Measurements from ENCODE around the gene MEIOC.
"Not testable (repeated sequence)": the region's sequence is repeated elsewhere in the genome, so short reads cannot be mapped to it uniquely, and the experiment has no call there.

MEIOC gene

GRCh38 chr17:44664867-44665266 lies 8.6 kb downstream of the MEIOC start:
- TF ChIP-seq POLR2A (IDR thresholded peaks at IDR 0.05; ENCODE audit: low read depth, low read length) = no peak
- DNase-seq (ENCODE audit: insufficient read length, low spot score) = no peak
- FAIRE-seq = no peak

- no peak for FAIRE-seq
Measured at GRCh38 chr17:44666006-44666405, 9.7 kb downstream of the MEIOC start.

GRCh38 chr17:44672479-44673093 lies 16.3 kb downstream of the MEIOC start:
- DNase-seq (ENCODE audit: insufficient read length, low spot score) (no peak), FAIRE-seq (peak; percentile 87)
- no peak for TF ChIP-seq POLR2A (IDR thresholded peaks at IDR 0.05; ENCODE audit: low read depth, low read length)

More at GRCh38 chr17:44666006-44666405, 9.7 kb downstream of the MEIOC start:
- no peak for DNase-seq (ENCODE audit: insufficient read length, low spot score)
- no peak for TF ChIP-seq POLR2A (IDR thresholded peaks at IDR 0.05; ENCODE audit: low read depth, low read length)

- no peak for TF ChIP-seq POLR2A (IDR thresholded peaks at IDR 0.05; ENCODE audit: low read depth, low read length)
- FAIRE-seq = no peak
- DNase-seq (ENCODE audit: insufficient read length, low spot score) = no peak
Measured at GRCh38 chr17:44673893-44674292, 17.6 kb downstream of the MEIOC start.

- DNase-seq (ENCODE audit: insufficient read length, low spot score) (no peak), FAIRE-seq (peak; percentile 36)
- TF ChIP-seq POLR2A (IDR thresholded peaks at IDR 0.05; ENCODE audit: low read depth, low read length) = no peak
Measured at GRCh38 chr17:44677136-44677535, 20.9 kb downstream of the MEIOC start.

- DNase-seq (ENCODE audit: insufficient read length, low spot score); FAIRE-seq: not testable (repeated sequence)
Measured at GRCh38 chr17:44683303-44683702, 27.0 kb downstream of the MEIOC start.

GRCh38 chr17:44687756-44688155 lies 31.5 kb downstream of the MEIOC start:
- no peak for FAIRE-seq
- DNase-seq (ENCODE audit: insufficient read length, low spot score) = no peak
- no peak for TF ChIP-seq POLR2A (IDR thresholded peaks at IDR 0.05; ENCODE audit: low read depth, low read length)

GRCh38 chr17:44688200-44688599 lies 31.9 kb downstream of the MEIOC start:
- FAIRE-seq = no peak

GRCh38 chr17:44688675-44689476 lies 32.6 kb downstream of the MEIOC start:
- TF ChIP-seq POLR2A (IDR thresholded peaks at IDR 0.05; ENCODE audit: low read depth, low read length) = no peak
- DNase-seq (ENCODE audit: insufficient read length, low spot score) (no peak), FAIRE-seq (no peak)

More at GRCh38 chr17:44688200-44688599, 31.9 kb downstream of the MEIOC start:
- DNase-seq (ENCODE audit: insufficient read length, low spot score) = no peak
- no peak for TF ChIP-seq POLR2A (IDR thresholded peaks at IDR 0.05; ENCODE audit: low read depth, low read length)

GRCh38 chr17:44689477-44690217 lies 33.4 kb downstream of the MEIOC start, which contains the start of gene CCDC43:
Gene CCDC43 (minus strand): TSS chr17:44689776. CDS start chr17:44689753, 23 bp downstream.
- no peak; the same call in none of the 2 replicates for TF ChIP-seq POLR2A (IDR thresholded peaks at IDR 0.05; ENCODE audit: low read depth, low read length)
- FAIRE-seq (no peak), DNase-seq (ENCODE audit: insufficient read length, low spot score) (peak; percentile 83)

GRCh38 chr17:44690746-44691306 lies 34.6 kb downstream of the MEIOC start:
- not testable (repeated sequence) for DNase-seq (ENCODE audit: insufficient read length, low spot score); FAIRE-seq

- TF ChIP-seq POLR2A (IDR thresholded peaks at IDR 0.05; ENCODE audit: low read depth, low read length) = no peak
- DNase-seq (ENCODE audit: insufficient read length, low spot score) (no peak), FAIRE-seq (no peak)
Measured at GRCh38 chr17:44693609-44694008, 37.3 kb downstream of the MEIOC start.

- FAIRE-seq; DNase-seq (ENCODE audit: insufficient read length, low spot score): not testable (repeated sequence)
Measured at GRCh38 chr17:44700288-44700687, 44.0 kb downstream of the MEIOC start.

Data from H54 (cell line).